Measurements from ENCODE around the gene AMDHD1.
A peak's percentile ranks its signal among the peaks of the same experiment; 100 is the strongest.

Gene AMDHD1

GRCh38 chr12:95918194-95918993, 24.7 kb upstream of the AMDHD1 start:
- no peak overlapping the region for H3K27ac Mint-ChIP-seq
- no peaks in the 10 kb centered on the region for H3K36me3 Mint-ChIP-seq (ENCODE audit: low read depth)
- no peak overlapping the region for H3K4me3 Mint-ChIP-seq
- H3K4me1 Mint-ChIP-seq, result no peaks in the 10 kb centered on the region
- peaks cover 8% of the 10 kb centered on the region for H3K27me3 Mint-ChIP-seq (ENCODE audit: low read depth)
- TF ChIP-seq CTCF (IDR thresholded peaks at IDR 0.05; ENCODE audit: unreplicated experiment in 3 of 3), result peak; percentile 68 to 75 (median 70)
- peaks cover 4% of the 10 kb centered on the region for H3K9me3 Mint-ChIP-seq

GRCh38 chr12:95919110-95919509, 24.0 kb upstream of the AMDHD1 start:
- peaks cover 8% of the 10 kb centered on the region for H3K27me3 Mint-ChIP-seq (ENCODE audit: low read depth)
- H3K4me3 Mint-ChIP-seq, result no peak overlapping the region
- TF ChIP-seq CTCF (IDR thresholded peaks at IDR 0.05; ENCODE audit: unreplicated experiment in 3 of 3), result no peak
- no peak overlapping the region for H3K27ac Mint-ChIP-seq
- H3K36me3 Mint-ChIP-seq (ENCODE audit: low read depth), result no peaks in the 10 kb centered on the region
- no peaks in the 10 kb centered on the region for H3K4me1 Mint-ChIP-seq
- peaks cover 4% of the 10 kb centered on the region for H3K9me3 Mint-ChIP-seq

GRCh38 chr12:95922231-95922630, 20.9 kb upstream of the AMDHD1 start:
- peaks cover 4% of the 10 kb centered on the region for H3K27me3 Mint-ChIP-seq (ENCODE audit: low read depth)
- no peak overlapping the region for H3K4me3 Mint-ChIP-seq
- H3K4me1 Mint-ChIP-seq, result no peaks in the 10 kb centered on the region
- H3K27ac Mint-ChIP-seq, result no peak overlapping the region
- TF ChIP-seq CTCF (IDR thresholded peaks at IDR 0.05; ENCODE audit: unreplicated experiment in 3 of 3), result no peak
- peaks cover 7% of the 10 kb centered on the region for H3K9me3 Mint-ChIP-seq
- H3K36me3 Mint-ChIP-seq (ENCODE audit: low read depth), result no peaks in the 10 kb centered on the region

- Mint-ChIP-seq H3K27me3 (ENCODE audit: low read depth) (peaks cover 14% of the 10 kb centered on the region), H3K36me3 (ENCODE audit: low read depth) (no peaks in the 10 kb centered on the region), H3K27ac (no peak overlapping the region), H3K4me3 (peak overlapping the region; percentile 3 to 24 (median 15)), H3K4me1 (no peaks in the 10 kb centered on the region), H3K9me3 (no peaks in the 10 kb centered on the region)
- TF ChIP-seq CTCF (IDR thresholded peaks at IDR 0.05; ENCODE audit: unreplicated experiment in 3 of 3), result no peak
These were observed 2.6 kb upstream of the AMDHD1 start for GRCh38 chr12:95940514-95940913.

- H3K9me3 Mint-ChIP-seq, result no peaks in the 10 kb centered on the region
- H3K27ac Mint-ChIP-seq, result no peak overlapping the region
- peak overlapping the region; percentile 89 to 93 (median 92) for H3K4me3 Mint-ChIP-seq
- peaks cover 23% of the 10 kb centered on the region for H3K27me3 Mint-ChIP-seq (ENCODE audit: low read depth)
- no peaks in the 10 kb centered on the region for H3K4me1 Mint-ChIP-seq
- H3K36me3 Mint-ChIP-seq (ENCODE audit: low read depth), result no peaks in the 10 kb centered on the region
- TF ChIP-seq CTCF (IDR thresholded peaks at IDR 0.05; ENCODE audit: unreplicated experiment in 3 of 3), result no peak
These were observed 1.0 kb upstream of the AMDHD1 start for GRCh38 chr12:95942101-95942523.

Data from nephron (organoid).